Testis (tissue), 2 donors: ENCODE data around the gene UVSSA.

ENCODE experiments used
- POLR2A ChIP-seq: fragments of 450-650 bp; IDR thresholded peaks from one replicate; pipeline ENCODE4 v1.6.1; 2017; ENCODE audit warnings: antibody characterized with exemption, mild to moderate bottlenecking, moderate library complexity
- TF ChIP-seq, protein P1 (sequence below), 3 experiments: fragments of 450-650 bp in 2 of 3; fragments of 200-600 bp in 1 of 3; sonication (generic) in 1 of 3; IDR thresholded peaks; one replicate each; pipeline ENCODE4 v1.5.1; 2016 to 2019; ENCODE audit warnings: antibody characterized with exemption in 3 of 3, mild to moderate bottlenecking in 2 of 3, moderate library complexity in 1 of 3

DNA sequence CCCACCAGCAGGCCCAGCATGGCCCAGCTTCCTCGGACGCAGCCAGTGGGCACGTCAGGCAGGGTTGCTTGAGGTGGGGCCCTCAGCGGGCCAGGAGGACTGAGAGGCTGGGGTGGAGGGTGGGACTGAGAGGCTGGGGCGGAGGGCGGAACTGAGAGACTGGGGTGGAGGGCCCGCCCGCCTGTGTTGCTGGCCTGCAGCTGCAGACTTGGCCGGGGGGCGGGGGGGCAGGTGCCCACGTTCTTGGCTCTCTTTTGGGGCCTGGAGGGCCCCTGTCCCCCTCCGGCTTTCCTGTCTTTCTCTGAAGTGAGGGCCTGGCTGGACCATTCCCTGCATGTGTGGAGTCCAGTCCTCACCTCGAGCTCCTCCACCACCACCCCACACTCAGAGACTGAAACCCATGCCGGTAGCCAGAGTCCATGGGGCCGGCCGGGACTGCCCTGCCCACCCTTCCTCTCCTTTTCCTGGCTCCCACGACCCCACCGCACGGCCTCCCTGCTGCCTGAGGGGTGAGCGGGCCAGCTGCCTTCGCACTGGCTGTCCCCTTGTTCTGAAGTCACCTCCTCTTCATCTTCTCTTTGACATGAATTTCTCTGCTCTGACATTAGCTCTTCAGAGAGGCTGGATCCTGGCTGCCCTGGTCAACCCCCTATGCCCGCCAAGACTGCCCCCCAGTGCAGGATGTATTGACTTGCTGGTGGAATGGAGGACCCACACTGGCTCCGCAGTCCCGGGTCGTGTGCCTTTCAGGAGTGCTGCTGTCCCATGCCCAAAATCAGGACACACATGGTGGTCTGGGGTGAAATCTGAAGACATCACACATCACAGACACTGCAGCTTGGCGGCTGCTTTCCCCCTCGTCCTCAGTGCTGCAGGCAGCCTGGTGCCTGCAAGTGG lies 69.3 kb downstream of the UVSSA start:
- TF ChIP-seq, protein P1, sequence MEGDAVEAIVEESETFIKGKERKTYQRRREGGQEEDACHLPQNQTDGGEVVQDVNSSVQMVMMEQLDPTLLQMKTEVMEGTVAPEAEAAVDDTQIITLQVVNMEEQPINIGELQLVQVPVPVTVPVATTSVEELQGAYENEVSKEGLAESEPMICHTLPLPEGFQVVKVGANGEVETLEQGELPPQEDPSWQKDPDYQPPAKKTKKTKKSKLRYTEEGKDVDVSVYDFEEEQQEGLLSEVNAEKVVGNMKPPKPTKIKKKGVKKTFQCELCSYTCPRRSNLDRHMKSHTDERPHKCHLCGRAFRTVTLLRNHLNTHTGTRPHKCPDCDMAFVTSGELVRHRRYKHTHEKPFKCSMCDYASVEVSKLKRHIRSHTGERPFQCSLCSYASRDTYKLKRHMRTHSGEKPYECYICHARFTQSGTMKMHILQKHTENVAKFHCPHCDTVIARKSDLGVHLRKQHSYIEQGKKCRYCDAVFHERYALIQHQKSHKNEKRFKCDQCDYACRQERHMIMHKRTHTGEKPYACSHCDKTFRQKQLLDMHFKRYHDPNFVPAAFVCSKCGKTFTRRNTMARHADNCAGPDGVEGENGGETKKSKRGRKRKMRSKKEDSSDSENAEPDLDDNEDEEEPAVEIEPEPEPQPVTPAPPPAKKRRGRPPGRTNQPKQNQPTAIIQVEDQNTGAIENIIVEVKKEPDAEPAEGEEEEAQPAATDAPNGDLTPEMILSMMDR (IDR thresholded peaks at IDR 0.05) = no peak
- no peak for TF ChIP-seq POLR2A
